GM21423 (cell line): ENCODE data around the gene SPATA31A7.
"Not testable (repeated sequence)": the region's sequence is repeated elsewhere in the genome, so short reads cannot be mapped to it uniquely, and the experiment has no call there.

Source experiments
- ATAC-seq: cut with Tn5 transposase; IDR thresholded peaks from one replicate; pipeline ENCODE4 v1.9.1; 2021; ENCODE audit warnings: mild to moderate bottlenecking, moderate library complexity; ENCODE audit not compliant: unreplicated experiment

SPATA31A7 gene

GRCh38 chr9:61189736-61190135 lies at the start of gene SPATA31A7:
SPATA31A7 (plus strand) TSS chr9:61190036; CDS start chr9:61190065, 29 bp downstream.
- ATAC-seq, result not testable (repeated sequence)

- ATAC-seq, result not testable (repeated sequence)
Measured at GRCh38 chr9:61226438-61226837, 36.6 kb downstream of the SPATA31A7 start.
